ENCODE measurements around the gene ANGEL2.

Gene ANGEL2

DNA sequence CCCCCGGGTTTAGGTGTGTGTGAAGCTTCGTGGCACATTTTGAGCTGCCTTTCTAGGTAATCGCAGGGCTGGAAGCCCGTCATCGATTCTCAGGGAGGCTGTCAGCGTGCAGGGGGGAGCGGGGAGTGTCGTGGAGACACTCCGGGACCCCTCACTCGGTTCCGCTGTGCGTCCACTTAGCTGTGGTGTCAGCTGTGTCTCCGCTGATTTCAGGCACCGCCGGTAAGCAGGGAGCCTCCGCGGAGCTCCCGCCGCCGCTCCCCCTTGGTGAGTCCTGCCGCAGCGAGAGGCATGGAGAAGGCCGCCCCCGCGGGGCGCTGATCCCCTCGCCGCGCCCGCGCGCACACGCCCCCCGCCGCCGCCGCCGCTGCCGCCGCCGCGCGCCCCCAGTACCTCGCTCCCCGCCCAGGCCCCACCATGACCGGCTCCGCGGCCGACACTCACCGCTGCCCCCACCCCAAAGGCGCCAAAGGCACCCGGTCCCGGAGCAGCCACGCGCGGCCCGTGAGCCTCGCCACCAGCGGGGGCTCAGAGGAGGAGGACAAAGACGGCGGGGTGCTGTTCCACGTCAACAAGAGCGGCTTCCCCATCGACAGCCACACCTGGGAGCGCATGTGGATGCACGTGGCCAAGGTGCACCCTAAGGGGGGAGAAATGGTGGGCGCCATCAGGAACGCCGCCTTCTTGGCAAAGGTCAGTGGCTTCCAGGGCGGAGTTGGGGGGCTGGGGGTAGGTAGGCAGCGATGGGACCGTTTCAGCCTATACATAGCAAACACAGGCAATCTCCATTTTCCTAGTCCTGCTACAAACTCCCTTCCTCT, 64.3 kb downstream of the ANGEL2 start:
- peak; percentile 26 for DNase-seq (ENCODE audit: low spot score)

DNA sequence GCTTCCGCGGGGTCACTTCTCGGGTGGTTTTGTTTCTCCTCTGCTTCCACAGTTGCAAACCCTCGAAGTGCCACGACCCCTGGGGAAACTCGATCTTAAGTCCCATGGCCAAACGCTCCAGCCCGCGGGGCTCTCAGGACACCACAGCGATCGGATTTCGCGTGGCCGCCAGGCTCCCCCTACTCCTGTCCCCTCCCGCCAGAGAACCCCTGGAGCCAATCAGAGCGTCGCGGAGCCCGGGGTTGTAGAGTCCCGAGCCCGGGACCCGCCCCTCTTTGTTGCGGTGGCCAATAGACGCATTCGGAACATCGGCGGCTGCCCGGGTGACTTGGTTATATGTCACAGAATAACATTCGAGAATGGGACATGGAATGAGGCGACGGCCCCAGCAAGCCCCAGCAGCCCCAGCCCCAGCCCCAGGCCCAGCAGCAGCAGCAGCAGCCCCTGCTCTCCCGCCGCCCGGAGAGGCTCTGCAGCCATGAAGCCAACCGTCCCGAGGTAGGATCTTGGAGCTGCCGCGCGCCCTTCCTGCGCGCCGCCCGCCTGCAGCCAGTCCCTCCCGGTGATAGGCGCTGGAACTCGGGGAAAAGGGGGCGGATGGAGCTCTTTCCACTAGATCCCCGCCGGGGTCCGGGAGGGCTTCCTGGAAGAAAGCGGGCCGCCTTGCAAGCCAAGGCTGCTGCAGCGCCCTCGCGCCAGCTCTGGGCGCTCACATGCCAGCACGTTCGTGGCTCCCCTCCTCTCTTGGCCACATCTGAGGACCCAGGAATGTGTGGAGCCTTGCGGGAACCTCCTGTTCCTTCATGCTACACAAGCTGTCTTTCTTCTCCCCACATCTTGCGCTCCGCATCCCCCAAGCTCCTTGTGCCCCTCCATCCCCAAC, 65.2 kb downstream of the ANGEL2 start, which contains the start of gene VASH2:
TSS of gene VASH2 (plus strand) at position 299 of the 883 bp plus-strand sequence. CDS start 1,002 bp downstream, outside the sequence.
- DNase-seq (ENCODE audit: low spot score) = peak; percentile 94

DNA sequence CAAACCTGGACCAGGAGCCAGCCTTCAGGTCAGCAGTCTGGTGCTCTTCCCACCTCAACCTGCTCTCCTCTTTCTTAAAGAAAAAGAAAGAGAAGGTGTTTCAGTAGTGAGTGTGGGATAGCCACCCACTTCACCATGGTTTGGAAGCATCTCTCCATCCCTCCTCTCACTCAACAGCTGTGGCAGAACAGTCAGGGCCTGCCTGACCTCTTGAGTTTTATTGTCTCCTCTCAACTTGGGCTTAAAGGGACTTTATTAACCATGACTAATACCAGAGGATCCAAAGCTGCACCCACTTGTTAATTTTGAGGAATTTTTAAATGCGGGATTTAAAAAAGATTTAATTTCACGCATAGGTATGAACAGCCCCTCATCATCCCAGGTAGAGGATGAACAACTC, 65.9 kb downstream of the ANGEL2 start:
- DNase-seq (ENCODE audit: low spot score) = no peak

DNA sequence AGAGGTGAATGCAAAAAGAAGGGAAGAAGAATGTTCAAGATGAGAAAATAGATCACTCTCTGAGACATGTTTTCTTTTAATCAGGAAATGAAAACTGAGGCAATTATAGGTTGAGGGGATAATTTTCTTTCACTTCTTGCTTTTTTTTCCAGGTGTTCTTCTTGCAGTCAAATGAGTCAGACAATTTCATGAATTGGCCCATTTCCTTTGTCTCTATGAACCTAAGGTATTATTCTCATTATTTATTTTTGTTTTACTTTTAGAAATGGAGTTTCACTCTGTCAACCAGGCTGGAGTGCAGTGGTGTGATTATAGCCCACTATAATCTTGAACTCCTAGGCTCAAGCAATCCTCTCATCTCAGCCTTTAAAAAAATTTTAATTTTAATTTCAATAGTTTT, 68.8 kb downstream of the ANGEL2 start:
- DNase-seq (ENCODE audit: low spot score) = no peak

DNA sequence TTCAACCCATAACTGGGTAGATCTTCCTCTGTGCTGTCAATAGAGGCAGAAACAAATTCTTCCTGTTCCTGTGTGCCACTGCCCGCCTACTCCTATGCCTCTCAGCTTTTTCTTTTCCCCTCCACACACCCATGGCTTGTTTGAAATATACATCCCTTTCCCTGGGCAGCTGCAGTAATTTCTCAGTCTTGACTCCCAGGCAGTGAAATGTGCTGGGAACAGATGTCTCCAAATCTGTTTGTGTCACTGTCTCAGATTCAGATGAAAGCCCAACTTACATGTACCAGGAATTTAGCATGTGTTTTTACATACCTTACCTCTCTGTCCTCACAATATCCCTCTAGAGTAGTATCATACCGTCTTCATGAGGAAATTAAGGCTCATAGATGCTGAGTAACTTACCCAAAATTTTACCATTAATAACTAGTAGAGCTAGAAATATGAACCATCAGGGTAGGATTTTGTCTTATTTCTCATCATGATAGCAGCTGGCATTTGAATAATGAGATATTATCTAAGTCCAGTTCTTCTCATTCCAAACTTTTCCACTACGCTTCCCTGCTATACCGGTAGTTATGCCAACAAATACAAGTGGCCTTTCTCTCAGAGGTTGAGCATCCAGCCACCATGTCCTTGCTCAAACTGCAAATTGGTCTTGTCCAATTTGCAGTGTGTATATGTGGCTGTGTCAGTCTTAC, 70.1 kb downstream of the ANGEL2 start:
- DNase-seq (ENCODE audit: low spot score) = no peak

DNA sequence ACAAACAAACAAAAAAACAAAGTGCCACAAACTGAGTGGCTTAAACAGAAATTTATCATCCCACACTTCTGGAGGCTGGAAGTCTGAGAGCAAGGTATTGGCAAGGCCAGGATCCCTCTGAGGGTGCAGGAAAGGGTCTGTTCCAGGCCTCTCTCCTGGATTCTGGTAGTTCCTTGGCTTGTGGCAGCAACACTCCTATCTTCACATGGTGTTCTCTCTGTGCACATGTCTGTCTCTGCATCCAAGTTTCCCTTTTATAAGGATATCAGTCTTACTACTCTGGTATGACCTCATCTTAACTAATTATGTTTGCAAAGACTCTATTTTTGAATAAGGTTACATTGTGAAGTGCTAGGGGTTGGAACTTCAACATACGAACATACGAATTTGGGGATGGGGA, 70.6 kb downstream of the ANGEL2 start:
- DNase-seq (ENCODE audit: low spot score) = no peak

DNA sequence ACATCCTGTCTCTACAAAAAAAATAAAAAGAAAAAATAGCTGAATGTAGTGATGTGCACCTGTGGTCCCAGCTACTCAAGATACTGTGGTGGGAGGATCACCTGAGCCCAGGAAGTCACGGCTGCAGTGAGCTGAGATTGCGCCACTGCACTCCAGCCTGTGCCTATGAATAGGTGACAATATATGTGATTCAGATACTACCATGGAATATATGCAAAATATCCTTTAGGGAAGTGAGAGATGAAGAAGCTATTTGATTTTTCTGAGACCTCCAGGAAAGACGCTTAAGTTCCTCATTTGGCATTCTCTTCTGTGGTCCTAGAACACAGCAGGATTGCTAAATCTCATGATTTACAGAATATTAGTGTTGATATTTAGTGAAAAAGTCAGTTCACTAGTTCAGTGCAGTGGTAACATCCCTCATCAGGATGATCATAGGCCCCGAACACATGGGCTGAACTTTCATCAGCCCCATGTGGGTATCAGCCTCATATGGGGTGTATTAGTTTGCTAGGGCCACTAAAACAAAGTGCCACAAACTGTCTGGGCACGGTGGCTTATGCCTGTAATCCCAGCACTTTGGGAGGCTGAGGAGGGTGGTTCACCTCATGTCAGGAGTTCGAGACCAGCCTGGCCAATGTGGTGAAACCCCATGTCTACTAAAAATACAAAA, 71.3 kb downstream of the ANGEL2 start:
- no peak for DNase-seq (ENCODE audit: low spot score)

DNA sequence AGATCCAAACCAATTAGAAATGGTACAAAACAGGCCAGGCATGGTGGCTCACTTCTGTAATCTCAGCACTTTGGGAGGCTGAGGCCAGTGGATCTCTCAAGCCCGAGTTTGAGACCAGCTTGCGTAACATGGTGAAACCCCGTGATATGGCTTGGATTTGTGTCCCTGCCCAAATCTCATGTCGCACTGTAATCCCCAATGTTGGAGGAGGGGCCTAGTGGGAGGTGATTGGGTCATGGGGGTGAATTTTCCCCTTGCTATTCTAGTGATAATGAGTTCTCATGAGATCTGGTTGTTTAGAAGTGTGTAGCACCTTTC, 72.3 kb downstream of the ANGEL2 start:
- no peak for DNase-seq (ENCODE audit: low spot score)

DNA sequence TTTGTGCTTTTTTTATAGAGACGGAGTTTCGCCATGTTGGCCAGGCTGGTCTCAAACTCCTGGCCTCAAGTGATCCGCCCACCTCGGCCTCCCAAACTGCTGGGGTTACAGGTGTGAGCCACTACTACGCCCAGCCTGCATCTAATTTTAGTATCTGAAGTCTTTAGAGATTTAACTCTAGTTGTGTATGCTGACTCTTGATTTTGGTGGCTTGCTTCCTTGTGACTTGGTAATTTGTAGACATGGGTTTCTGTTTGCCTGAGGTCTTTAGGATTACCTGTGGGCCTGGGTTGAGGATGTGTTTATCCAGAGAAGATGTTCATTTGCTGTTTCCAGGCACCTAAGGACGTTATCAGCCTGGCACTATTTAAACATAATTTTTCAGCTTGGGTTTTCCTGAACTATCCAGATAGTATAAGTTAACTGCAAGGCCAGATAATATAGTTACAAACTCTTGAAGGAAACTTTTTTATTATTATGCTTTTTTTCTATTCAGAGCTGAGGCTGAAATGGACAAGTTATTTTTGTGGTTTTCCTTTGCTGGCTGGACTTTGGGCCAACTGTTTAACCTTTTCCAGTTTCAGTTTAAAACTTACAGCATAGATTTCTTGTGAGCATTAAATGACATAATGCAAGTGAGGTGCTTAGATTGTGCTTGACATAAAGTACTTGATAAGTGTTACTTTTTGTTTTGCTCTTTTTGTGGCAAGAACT, 72.8 kb downstream of the ANGEL2 start:
- no peak for DNase-seq (ENCODE audit: low spot score)
